Sigmoid colon (tissue), 7 donors: Measurements from ENCODE around the gene TOGARAM1. TPM values are rescaled to one million over a fixed set of nuclear protein-coding genes. Genes with fewer than 3 reads are reported as not detected.

ENCODE experiments used
- DNase-seq: peaks from one replicate; pipeline ENCODE4 v3.0.0-alpha.2; 2019
- H3K27ac ChIP-seq, 4 donors: fragments of 200-600 bp; sonication (generic); one replicate each; pipeline ENCODE4 v1.5.1; 2016 to 2019; ENCODE audit warnings: mild to moderate bottlenecking in 1 of 4
- H3K27me3 ChIP-seq, 3 donors: fragments of 200-600 bp; sonication (generic); one replicate each; pipeline ENCODE4 v1.5.1; 2019; ENCODE audit warnings: mild to moderate bottlenecking in 1 of 3
- H3K36me3 ChIP-seq, 4 donors: fragments of 200-600 bp; sonication (generic); one replicate each; pipeline ENCODE4 v1.5.1; 2016 to 2019
- H3K4me1 ChIP-seq, 4 donors: fragments of 200-600 bp; sonication (generic); one replicate each; pipeline ENCODE4 v1.5.1; 2017 to 2019
- H3K4me3 ChIP-seq, 4 donors: fragments of 200-600 bp; sonication (generic); one replicate each; pipeline ENCODE4 v1.5.1; 2017 to 2019; ENCODE audit warnings: mild to moderate bottlenecking in 2 of 4, moderate library complexity in 1 of 4
- H3K9me3 ChIP-seq, 4 donors: fragments of 200-600 bp in 3 of 4; sonication (generic) in 3 of 4; one replicate each; pipeline versions ENCODE4 v1.5.1 to v1.6.1; 2013 to 2019
- CTCF ChIP-seq, 4 experiments: fragments of 450-650 bp in 3 of 4; fragments of 200-600 bp in 1 of 4; IDR thresholded peaks; one replicate each; pipeline ENCODE4 v1.5.1; 2016 to 2019; ENCODE audit warnings: antibody characterized with exemption in 4 of 4, mild to moderate bottlenecking in 3 of 4, moderate library complexity in 2 of 4
- EP300 ChIP-seq, 4 donors: sonication (generic); formaldehyde crosslinking; IDR thresholded peaks; one replicate each; pipeline ENCODE4 v1.6.1; 2017; ENCODE audit warnings: antibody characterized with exemption in 4 of 4
- POLR2A ChIP-seq, 2 donors: fragments of 450-650 bp; IDR thresholded peaks; one replicate each; pipeline ENCODE4 v1.6.1; 2016; ENCODE audit warnings: antibody characterized with exemption in 2 of 2, mild to moderate bottlenecking in 2 of 2, moderate library complexity in 2 of 2
- POLR2AphosphoS5 ChIP-seq, 4 donors: sonication (generic); formaldehyde crosslinking; IDR thresholded peaks; one replicate each; pipeline ENCODE4 v1.6.1; 2017; ENCODE audit warnings: antibody characterized with exemption in 4 of 4
- WGBS, 2 donors: extraction: QIAGEN DNeasy Blood & Tissue Kit; methylation state at CpG; one replicate each; pipeline ENCODE4 v1.1.7; 2013; 5-methylcytosine and 5-hydroxymethylcytosine counted together
- intact Hi-C: fragments of 100-400 bp; cut with DNase I; formaldehyde crosslinking; loops from one replicate; pipeline ENCODE4 v1.15.1; 2023
- polyA plus RNA-seq, 3 donors: library from polyadenylated mRNA; stranded (reverse); fragments of 200-250 nt; gene quantifications; one replicate each; pipeline ENCODE4 v1.2.3, GENCODE V29; 2013
- total RNA-seq, 4 donors: library from RNA; depleted of rRNA; stranded (reverse); fragments of >200 nt; gene quantifications; one replicate each; pipeline ENCODE4 v1.1.0, GENCODE V29; 2016
- donor health status: healthy with polysubstance abuse.
- donor health status: Bipolar disorder and iron deficiency.
- donor health status: healthy.

Gene TOGARAM1
- total and polyA plus RNA-seq, 7 donors: 2.8 to 27.1 (median 14.3) TPM

DNA sequence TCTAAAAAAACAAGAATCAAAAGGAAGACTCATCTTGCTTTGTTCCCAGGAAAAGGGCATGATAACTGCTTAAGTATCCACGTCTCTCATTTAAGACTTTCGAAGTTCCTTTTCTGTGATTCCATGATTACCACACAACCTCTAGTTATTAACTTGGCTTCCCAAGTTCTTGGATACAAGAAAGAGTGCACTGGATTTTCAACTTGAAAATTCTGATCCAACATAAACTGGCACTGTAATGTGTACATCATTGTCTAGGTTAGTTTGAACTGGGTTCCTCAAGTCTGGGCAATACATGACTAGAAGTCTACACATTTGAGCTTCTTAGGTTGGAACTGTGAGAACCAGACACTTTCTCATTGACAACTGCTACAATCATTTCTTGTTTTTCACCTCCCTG lies 1.8 kb upstream of the TOGARAM1 start:
- 18 to 34% methylated on average over 2 of the region's 2 CpGs for WGBS, 2 donors
- no peaks in the 10 kb centered on the region for H3K36me3 ChIP-seq
- TF ChIP-seq POLR2A (IDR thresholded peaks at IDR 0.05) (no peak), EP300 (IDR thresholded peaks at IDR 0.05) (no peak), POLR2AphosphoS5 (IDR thresholded peaks at IDR 0.05) (no peak), CTCF (IDR thresholded peaks at IDR 0.05) (no peak)
- peaks cover 0 to 51% (median 41%) of the 10 kb centered on the region in 4 donors for H3K4me1 ChIP-seq
- H3K27me3 ChIP-seq: no peaks in the 10 kb centered on the region
- no peak for DNase-seq
- peak overlapping the region in 3 of 4 donors; percentile 59 to 86 (median 81) for H3K4me3 ChIP-seq
- intact Hi-C loops: loop anchor here (2.0 to 5.0 kb wide), 2 partner anchors 48 to 63 kb away; a partner anchor contains a TSS
- H3K9me3 ChIP-seq: no peaks in the 10 kb centered on the region
- peak overlapping the region; percentile 91 to 94 (median 92) for H3K27ac ChIP-seq

DNA sequence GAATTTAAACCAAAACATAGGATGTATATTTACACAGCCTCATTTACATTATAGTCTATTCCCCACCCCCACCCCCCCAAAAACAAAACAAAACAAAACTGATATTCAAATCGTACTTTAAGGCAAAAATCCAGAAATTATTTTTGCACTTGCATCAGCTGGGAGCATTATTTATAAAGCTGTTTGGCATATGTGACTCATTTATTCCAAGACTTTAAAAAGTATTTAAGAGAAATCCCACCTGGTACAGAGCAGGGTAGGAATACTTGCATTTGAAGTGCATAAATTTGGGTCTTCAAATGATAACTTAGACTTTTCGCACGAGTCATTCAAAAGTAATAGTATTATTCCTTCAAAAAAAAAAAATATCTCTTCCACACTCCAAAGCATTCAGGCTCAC lies 1.3 kb upstream of the TOGARAM1 start:
- H3K4me3 ChIP-seq: peak overlapping the region; percentile 59 to 86 (median 72)
- TF ChIP-seq POLR2A (IDR thresholded peaks at IDR 0.05) (no peak), CTCF (IDR thresholded peaks at IDR 0.05) (no peak), POLR2AphosphoS5 (IDR thresholded peaks at IDR 0.05) (no peak), EP300 (IDR thresholded peaks at IDR 0.05) (no peak)
- no peak for DNase-seq
- H3K27me3 ChIP-seq: no peaks in the 10 kb centered on the region
- 3% methylated on average over 3 of the region's 3 CpGs for WGBS, 2 donors
- H3K9me3 ChIP-seq: no peaks in the 10 kb centered on the region
- no peaks in the 10 kb centered on the region for H3K36me3 ChIP-seq
- H3K27ac ChIP-seq: peak overlapping the region; percentile 91 to 94 (median 92)
- intact Hi-C loops: loop anchor here (1.0 to 5.0 kb wide), 3 partner anchors 48 to 174 kb away; partner anchors contain the start of gene FKBP3
- H3K4me1 ChIP-seq: peaks cover 0 to 56% (median 45%) of the 10 kb centered on the region in 4 donors

GRCh38 chr14:44961151-44961553 lies 838 bp upstream of the TOGARAM1 start:
- intact Hi-C loops: loop anchor here (1.0 to 5.0 kb wide), 3 partner anchors 49 to 173 kb away; partner anchors contain the start of gene FKBP3
- H3K27me3 ChIP-seq: no peaks in the 10 kb centered on the region
- peak overlapping the region; percentile 91 to 94 (median 92) for H3K27ac ChIP-seq
- 0% methylated on average over 14 of the region's 14 CpGs for WGBS, 2 donors
- H3K9me3 ChIP-seq: no peaks in the 10 kb centered on the region
- TF ChIP-seq EP300 (IDR thresholded peaks at IDR 0.05) (no peak), POLR2AphosphoS5 (IDR thresholded peaks at IDR 0.05) (peak in 1 of 4 donors; percentile 18)
- no peaks in the 10 kb centered on the region for H3K36me3 ChIP-seq
- DNase-seq: peak; percentile 82
- peaks cover 0 to 61% (median 50%) of the 10 kb centered on the region in 4 donors for H3K4me1 ChIP-seq
- H3K4me3 ChIP-seq: peak overlapping the region; percentile 59 to 86 (median 72)

- Histone ChIP-seq H3K4me3 (peak overlapping the region; percentile 59 to 86 (median 72)), H3K36me3 (no peaks in the 10 kb centered on the region), H3K9me3 (no peaks in the 10 kb centered on the region), H3K4me1 (peaks cover 0 to 74% (median 63%) of the 10 kb centered on the region in 4 donors), H3K27me3 (no peaks in the 10 kb centered on the region), H3K27ac (peak overlapping the region; percentile 91 to 94 (median 92))
- 2 to 3% methylated on average over 39 of the region's 39 CpGs for WGBS, 2 donors
- peak; percentile 87 for DNase-seq
- intact Hi-C loops: loop anchor here (2.0 to 5.0 kb wide), 2 partner anchors 50 to 120 kb away; no protein-coding TSS in a partner anchor
- TF ChIP-seq POLR2AphosphoS5 (IDR thresholded peaks at IDR 0.05) (no peak), EP300 (IDR thresholded peaks at IDR 0.05) (no peak), CTCF (IDR thresholded peaks at IDR 0.05) (no peak), POLR2A (IDR thresholded peaks at IDR 0.05) (no peak)
Measured at GRCh38 chr14:44962334-44963043, 499 bp downstream of the TOGARAM1 start.

- Histone ChIP-seq H3K27me3 (no peaks in the 10 kb centered on the region), H3K27ac (peak overlapping the region; percentile 91 to 94 (median 92)), H3K4me1 (peaks cover 0 to 78% (median 67%) of the 10 kb centered on the region in 4 donors), H3K36me3 (no peaks in the 10 kb centered on the region), H3K9me3 (no peaks in the 10 kb centered on the region), H3K4me3 (peak overlapping the region; percentile 59 to 86 (median 72))
- intact Hi-C loops: loop anchor here (2.0 to 5.0 kb wide), 2 partner anchors 51 to 120 kb away; no protein-coding TSS in a partner anchor
- DNase-seq: no peak
- TF ChIP-seq POLR2A (IDR thresholded peaks at IDR 0.05): no peak
- no peak for TF ChIP-seq EP300 (IDR thresholded peaks at IDR 0.05)
- TF ChIP-seq CTCF (IDR thresholded peaks at IDR 0.05): no peak
- no peak for TF ChIP-seq POLR2AphosphoS5 (IDR thresholded peaks at IDR 0.05)
- WGBS, 2 donors: 14 to 20% methylated on average over 13 of the region's 13 CpGs
Measured at GRCh38 chr14:44963044-44963528, 1.1 kb downstream of the TOGARAM1 start.
